Stimulated activated CD8-positive, alpha-beta memory T cell treated with anti-CD3 and anti-CD28 coated beads, Interleukin-7, amount 100 ng/mL, for 24 hours (primary cell): Measurements from ENCODE around the gene DNAH17.

Source experiments
- DNase-seq: peaks from one replicate; pipeline ENCODE4 v3.0.0-alpha.2; 2020; ENCODE audit warnings: low read depth

The DNAH17 gene

DNA sequence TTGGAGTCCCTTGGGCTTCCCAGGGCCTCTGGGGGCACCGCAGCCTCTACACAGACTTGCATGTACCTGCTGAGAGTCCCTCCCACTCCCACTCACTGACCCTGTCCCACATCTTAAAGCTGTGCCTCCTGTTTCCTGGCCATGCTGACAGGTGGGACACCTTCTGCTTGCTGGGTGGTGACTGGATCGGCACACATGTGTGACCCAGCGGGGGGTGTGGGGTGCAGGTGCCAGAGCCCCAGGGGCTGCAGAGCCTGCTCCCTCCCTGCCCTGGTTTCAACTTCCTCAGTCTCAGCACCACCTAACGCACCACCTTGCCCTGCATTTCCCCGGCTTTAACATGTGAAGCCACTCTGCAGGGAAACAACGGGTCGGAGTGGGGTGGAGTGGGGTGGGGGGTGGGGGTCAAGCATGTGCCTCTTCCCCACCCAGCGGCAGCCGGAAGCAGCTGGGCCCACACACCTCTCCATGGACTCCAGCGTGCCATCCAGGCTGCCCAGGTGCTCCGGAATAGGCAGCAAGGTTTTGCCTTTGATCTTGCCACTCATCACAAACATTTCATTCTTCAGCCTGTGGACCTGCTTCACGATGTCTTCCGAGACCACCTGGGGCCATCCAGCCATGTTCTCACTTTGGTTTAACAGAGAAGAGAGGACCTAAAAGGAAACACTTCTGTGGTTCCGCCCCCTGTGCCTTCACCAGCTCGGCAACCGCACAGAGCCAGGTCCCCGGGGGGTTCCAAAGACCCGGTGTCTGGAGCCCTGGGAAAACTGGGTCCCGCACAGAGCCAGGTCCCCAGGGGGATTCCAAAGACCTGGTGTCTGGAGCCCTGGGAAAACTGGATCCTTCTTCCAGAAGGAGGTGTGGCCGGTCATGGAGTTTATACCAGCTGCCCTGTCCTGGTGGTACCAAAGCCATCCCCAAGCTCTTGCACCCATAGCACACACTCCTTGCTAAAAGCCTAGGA is 4.7 kb downstream of the DNAH17 start:
- DNase-seq = no peak

DNA sequence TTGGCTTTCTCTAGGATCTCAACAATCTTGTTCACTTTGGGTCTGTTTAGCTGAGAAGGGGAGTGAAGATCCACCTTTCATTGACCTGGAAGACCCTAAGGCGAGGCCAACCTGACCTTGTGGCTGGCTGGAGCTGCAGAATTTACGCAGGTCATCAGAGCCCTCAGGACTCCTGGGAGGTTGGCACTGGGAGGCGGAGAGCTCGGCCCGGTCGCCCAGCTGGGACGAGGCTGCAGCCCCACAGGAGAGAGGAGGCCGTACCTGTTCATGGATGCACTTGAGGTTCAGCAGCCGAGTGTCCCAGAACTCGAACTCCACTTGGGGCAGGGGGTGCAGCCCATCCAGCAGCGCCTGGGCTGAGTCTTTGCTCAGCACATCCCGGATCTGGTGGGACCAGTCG is 5.9 kb downstream of the DNAH17 start:
- no peak for DNase-seq

DNA sequence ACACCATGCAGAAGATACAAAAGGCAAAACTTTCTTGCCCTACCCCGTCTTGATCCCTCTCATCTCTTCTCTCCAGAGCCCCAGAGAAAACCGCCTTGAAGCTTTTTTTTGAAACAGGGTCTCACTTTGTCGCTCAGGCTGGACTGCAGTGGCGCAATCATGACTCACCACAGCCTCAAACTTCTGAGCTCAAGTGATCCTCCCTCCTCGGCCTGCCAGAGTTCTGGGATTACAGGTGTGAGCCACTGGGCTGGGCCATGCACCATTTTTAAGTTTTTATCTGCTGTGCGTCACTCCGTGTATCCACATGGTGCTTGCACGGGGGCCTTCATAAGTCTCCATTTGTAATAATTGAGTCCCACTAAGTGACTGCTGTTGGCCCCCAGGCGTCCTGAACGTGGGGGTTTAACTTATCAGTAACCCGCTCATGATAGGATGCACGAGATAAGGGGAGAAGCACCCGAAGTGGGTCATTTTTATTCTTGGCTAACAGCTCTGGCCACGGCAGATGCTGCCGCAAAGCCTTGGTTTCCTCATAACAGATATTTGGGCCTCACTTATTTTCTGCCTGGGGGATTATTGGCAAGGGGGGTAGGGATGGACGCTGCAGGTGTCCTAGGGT is 8.6 kb downstream of the DNAH17 start:
- DNase-seq = no peak

DNA sequence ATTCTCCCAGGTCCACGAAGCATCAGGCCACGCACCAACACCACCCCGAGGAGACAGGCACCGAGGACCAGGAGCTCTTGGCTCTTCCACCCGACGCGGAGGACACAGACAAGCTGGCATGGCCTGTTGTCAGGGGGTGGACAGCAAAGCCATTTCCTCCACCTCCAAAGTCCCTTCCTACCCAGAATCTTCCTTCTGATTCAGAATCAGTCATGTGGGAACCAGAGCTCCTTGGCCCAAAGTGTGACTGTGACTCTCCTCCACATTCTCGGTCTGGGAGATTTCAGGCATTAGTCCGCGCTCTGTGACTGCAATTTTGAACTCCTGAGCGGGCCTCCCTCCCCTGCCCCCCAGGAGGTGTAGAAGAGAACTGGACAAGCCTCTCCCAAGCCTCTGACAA is 9.2 kb downstream of the DNAH17 start:
- DNase-seq = no peak

DNA sequence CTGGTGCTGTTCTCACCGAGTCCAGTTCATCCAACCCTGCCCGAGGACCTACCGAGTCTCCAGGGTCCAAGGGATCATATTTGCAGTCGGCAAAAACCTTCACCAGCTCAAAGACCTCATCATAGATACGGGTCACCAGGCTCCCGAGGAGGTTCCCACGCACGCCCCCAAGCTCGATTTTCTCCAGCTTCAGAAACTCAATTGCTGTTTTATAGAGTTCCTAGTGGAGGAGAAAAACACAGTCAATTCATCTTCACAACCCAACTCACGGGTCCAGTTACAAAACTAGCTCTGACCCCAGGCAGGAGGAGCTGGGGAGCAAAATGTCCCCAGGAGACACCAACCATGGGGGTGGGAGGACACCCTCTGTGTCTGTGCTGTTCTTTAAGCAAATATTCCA is 10.2 kb downstream of the DNAH17 start:
- no peak for DNase-seq

DNA sequence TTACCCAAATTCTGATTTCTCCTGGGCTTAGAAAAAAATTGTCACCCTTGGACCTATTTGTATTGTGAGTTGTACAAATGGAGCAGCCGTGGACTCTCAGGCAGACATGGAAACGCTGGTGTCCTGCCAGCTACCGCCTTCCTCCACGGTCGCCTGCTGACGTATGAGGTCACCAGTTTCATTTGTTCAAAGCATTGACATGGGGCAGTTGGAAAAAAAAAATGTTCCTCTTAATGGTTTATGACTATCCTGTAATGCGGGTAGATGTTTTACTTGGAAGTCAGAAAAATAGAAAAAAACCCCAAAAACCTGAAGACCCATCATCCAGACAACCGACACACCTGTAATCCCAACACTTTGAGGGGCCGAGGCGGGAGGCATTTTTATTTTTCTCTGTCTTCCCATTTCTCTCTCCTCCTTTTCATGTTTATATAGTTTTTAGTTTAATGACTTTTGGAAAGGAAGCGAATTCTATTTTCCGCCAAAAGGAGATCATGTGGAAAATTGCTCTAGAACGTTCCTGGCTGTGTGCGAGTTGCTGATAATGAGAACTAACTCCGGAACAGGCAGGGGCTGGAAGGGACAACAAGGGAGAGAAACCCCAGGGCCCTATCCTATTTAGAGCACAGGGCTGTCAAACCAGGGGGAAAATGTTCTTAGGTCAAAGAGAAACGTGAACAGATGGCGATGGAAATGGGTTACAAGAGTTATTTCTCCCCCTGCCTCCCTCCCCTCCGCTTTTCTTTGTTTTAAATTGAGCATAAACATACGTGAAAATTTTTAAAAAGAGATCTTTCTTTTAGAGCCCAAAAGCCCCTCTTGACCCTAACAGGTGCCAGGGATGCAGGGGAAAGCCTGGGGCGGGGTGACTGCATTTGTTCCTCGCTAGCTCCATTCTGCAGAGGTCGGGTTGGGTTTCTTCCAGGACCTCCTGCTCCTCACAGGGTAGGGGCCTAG is 13.7 kb downstream of the DNAH17 start:
- no peak for DNase-seq

DNA sequence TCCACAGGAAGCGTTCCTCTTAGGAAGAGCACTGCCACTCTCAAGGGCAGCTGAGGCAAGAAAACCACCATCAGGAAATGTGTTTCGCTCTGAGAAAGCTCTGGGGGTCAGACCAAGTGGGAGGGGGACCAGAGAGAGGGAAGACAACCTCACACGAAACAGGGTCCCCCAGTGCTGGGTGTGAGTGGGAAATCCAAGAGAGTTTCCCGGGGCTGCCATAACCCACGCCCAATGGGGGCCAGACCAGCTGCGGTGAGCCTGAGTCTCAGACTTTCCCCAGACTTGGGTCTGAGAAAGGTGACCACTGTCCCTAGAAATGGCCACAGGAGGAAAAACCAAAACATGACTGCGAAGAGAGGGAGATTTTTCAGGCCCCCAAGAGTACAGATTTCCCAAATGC is 14.5 kb downstream of the DNAH17 start:
- DNase-seq = no peak

DNA sequence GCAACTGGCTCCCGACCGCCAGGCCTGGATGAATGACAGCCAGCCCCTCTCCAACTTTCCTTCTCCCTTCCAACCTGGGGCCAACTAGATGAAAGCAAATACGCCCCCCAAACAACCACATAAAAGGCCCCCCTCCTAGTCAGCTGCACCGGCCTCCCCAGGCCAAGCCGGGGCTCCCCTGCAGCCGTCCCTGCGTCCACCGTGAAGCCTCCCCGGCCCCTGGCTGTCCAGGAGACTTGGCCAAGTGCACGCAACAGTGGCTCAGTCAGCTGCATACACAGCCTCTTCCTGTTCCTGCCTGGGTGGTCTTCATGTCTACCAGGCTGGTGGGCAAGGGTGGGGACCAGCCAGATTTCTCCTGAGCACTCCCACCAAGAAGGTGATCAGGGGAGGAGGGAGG is 16.0 kb downstream of the DNAH17 start:
- DNase-seq = no peak

DNA sequence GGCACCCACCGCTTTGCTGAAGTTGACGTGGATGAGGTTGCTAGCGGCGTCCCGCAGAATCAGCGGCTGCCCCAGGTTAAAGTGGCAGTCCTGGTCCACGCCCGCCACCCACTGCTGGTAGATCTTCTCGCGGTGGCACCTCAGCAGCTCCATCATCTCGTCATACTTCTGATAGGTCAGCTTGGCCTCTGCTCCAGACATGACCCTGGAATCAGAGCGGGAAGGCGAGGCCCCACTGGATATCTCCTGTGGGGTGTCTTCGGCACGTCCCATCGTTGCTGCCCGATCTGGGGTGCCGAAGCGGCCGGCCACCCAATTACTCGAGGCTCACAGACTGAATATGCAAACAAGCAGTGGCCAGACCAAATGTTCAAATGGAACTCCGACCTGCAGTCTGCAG is 16.5 kb downstream of the DNAH17 start:
- no peak for DNase-seq

DNA sequence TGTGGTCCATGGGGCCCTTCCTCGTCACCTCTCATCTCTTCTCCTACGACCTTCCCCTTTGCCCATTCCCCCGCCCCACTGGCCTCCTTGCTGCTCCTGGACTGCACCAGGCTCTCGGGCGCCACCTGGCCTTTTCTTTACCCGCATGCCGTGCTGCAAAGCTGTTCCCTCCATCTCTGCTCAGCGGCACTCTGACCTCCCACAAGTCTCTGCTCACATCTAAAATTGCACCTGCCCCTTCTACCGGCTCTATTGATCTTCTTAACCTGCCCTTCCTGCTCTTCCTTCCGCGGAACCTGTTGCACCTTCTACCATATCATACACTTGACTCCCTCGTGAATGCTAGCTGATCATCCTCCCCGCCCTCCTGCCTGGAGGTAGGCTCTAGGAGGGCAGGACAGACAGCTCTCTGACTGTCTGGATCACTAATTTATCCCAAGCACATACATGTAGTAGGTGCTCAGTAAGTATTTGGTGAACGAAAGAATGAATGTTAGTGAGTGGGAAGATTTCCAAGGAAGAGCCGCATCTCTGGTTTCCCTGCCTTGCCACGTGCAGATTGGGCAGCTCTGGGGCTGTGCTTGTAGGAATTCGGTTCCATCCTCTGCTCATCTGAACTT is 17.3 kb downstream of the DNAH17 start:
- DNase-seq = no peak

DNA sequence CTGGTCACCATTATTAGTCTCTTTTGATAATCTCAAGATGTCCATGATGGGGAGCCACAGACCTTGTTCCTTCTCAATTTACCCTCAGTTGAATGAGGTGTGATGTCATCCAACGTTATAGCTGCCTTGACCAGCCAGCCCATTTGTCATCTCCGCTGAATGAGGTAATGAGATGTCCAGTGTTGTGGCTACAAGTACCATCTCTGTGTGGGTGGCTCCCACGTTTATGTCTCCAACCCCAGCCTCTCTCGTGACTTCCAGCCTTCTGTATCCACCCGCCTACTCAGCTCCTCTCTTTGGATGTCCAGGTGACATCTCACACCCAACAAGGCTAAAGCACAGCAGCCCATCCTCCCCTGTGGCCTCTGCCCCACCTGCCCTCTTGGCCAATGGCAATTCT is 18.2 kb downstream of the DNAH17 start:
- no peak for DNase-seq

DNA sequence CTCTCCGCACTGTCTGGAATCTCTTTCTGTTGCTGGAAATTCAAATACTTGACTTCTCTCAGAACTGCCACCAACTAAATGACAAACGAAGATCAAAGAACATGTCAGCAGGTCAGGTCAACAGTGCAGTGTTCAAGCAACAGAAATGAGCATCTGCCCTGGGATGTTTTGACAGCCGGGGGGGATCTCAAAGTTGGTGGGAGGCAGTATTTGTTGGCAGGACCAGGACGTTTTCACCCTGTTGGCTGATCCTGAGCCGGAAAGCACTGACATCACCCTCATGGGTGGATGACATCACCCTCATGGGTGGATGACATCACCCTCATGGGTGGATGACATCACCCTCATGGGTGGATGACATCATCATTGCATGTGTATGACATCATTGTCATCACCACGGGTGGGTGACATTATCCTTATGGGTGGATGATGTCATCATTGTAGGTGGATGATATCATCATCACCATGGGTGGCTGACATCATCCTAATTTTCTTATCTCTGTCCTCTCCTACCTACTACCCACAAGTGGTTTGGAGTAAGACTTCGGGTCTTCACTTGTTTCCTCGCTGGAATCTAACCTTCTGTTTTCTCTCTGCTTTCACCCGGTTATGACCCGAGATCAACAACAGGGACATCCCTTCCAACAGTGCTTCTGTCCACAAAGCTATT is 18.9 kb downstream of the DNAH17 start:
- DNase-seq = no peak

DNA sequence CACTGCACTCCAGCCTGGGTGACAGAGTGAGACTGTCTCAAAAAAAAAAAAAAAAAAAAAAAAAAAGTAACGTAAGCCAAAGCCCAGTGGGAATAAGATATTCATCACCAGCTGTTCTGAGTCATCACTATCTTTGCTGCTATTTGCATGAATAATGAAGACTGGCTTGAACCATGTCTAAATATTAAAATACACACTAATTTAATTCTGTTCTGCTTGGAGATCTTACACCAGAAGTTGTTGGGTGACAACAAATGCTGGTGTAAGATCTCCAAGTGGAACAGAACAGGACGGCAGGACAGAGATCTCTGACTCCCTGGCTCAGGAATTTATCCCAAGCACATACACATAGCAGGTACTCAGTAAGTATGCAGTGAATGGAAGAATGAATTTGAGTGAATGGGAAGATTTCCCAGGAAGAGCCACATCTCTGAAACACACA is 19.6 kb downstream of the DNAH17 start:
- DNase-seq = no peak

DNA sequence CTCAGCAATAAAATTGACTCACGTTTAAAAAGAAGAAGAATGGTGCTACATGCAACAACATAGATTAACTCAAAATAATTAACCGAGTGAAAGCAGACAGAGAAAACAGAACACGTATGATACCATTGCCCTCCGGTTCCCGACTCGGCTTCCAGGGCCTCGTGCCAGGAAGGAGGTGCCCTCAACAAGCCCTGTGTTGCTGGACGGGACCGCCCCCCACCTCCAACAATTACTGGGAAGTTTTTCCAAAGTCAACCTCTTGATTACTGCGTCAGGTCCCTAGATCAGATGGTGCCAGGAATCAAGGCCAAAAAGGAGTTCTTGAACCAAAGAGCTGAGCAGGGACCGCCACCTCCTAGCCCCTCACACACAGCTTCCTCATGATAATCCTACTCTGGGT is 20.4 kb downstream of the DNAH17 start:
- DNase-seq = no peak

DNA sequence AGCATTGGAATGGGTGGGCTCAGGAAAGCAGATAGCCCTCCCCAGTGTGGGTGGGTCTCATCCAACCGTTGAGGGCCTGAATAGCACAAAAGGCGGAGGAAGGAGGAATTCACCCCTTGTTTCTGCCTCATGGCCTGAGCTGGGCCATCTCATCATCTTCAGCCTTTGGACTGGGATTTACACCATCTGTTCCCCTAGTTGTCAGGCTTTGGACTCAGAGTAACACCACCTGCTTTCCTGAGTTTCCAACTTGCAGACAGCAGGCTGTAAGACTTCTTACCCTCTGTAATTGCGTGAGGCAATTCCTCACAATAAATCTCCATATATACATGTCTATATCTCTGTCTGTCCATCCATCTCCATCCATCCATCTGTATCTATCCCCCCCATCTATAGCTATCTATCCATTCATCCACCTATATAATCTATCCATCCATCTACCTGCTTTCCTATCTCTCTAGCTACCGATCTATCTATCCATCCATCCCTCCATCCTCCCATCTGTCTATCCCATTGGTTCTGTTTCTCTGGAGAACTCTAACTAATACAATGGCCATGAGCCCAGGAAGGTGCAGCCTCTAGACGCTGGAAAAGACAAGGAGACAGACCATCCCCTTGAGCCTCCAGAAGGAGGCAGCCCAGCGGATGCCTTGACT is 21.3 kb downstream of the DNAH17 start:
- no peak for DNase-seq

DNA sequence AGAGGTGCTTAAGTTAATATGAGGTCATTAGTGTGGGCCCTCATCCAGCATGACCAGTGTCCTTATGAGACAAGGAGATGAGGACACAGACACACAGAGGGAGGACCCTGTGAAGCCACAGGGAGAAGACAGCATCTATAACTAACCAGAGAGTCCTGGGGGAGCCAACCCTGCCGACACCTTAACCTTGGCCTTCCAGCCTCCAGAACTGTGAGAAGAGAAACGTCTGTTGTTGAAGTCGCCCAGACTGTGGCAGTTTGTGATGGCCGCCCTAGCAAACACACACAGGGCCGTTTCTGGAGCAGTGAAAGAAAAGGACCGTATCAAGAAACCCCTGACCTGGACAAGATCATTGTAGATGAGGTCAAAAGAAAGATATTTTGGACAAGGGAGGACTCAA is 26.7 kb downstream of the DNAH17 start:
- no peak for DNase-seq

DNA sequence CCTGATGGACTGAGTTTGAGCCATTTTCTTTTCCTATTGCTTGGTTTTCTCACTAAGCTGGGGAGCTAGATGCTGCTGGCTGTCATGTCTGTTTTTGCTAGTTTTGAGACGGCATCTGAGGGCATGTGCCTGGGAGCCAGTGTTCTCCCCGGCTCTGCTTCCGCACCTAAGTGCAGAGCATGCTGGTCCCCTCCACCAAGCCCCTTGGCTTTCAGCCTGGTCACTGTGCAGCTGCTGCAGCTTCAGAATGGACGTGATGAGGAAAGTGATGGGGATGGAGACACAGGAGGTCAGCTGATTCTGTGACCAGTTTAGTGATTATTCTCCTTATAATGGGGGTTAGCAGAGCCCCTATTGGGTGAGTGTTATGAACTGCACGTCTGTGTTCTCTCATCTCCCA is 28.5 kb downstream of the DNAH17 start:
- no peak for DNase-seq

DNA sequence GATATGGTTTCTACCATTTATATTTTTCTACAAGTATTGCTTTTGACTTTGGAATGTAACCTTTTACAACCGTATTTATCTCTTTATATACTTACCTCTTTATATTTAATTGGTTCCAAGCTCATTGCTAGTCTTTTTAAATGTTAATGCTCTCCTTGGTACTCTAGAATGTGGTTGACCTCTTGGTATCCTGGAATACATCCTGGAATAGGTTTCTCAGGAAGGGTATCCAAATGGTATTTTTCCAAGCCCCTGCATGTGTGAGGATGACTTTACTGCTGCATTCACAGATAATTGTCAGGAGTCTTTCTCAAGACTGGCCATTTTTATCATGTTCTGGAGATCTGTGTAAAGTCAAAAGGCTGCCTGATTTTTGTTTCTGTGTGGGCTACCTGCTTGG is 30.2 kb downstream of the DNAH17 start:
- DNase-seq = no peak

DNA sequence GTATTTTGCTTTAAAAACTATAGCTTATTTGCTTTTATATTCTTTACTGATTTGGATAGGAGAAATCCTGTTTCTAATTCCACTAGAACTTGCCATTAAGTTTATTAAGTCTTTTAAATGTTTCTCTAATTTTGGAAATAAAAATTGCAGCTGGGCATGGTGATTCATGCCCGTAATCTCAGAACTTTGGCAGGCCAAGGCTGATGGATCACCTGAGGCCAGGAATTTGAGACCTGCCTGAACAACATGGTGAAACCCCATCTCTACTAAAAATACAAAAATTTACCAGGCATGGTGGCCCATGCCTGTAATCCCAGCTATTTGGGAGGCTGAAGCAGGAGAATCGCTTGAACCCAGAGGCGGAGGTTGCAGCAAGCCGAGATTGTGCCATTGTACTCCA is 30.7 kb downstream of the DNAH17 start:
- DNase-seq = no peak

DNA sequence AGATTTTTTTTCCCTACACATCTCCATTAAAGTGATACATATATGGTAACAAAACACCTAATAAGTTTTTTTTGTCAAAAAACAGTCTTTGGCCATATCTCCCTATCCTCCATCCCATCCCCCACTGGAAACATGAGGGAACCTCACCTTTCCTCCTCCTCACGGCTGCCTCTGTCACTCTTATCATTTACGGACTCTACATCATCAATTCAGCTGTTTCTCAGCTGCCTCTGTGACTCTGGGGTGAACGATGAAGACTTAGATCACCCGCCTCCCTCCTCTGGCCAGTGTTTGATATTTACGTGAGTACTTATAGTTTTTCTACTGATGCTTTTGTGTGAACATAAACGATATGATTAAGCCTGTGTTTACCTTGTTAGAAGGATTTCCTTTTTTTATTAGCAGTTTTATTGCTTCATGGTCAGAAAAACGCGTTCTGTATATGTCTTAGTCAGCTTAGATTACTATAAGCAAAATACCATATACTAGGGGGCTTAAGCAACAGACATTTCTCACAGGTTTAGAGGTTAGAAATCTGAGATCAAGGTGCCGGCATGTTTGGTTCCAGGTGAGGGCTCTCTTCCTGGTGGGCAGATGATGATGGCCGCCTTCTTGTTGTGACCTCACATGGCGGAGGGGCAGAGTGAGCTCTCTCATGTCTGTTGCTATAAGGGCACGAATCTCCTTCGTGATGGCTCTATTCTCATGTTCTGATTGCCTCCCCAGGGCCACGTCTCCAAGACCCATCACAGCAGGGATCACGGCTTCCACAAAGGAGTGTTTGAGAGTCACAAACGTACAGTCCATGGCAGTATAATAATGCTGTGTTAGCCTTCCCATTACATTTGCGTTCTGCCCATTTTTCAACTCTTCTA is 32.1 kb downstream of the DNAH17 start:
- no peak for DNase-seq
